HepG2 (cell line): ENCODE measurements around the gene TBC1D14. TPM values are rescaled to one million over a fixed set of nuclear protein-coding genes. Genes with fewer than 3 reads are reported as not detected.

Experiments used
- AHR ChIP-seq: IDR thresholded peaks from 2 replicates; pipeline ENCODE4 v1.6.1; 2018; ENCODE audit warnings: missing genetic modification reagents, missing compliant biosample characterization
- EEA1 ChIP-seq: sonication (generic); formaldehyde crosslinking; IDR thresholded peaks from 2 replicates; pipeline ENCODE4 v1.5.1; 2020; ENCODE audit warnings: mild to moderate bottlenecking, missing genetic modification reagents, borderline replicate concordance
- KAT8 ChIP-seq: IDR thresholded peaks from 2 replicates; pipeline ENCODE4 v1.6.1; 2016; ENCODE audit warnings: missing genetic modification reagents, missing compliant biosample characterization
- KMT2A ChIP-seq: sonication (generic); formaldehyde crosslinking; IDR thresholded peaks from 2 replicates; pipeline ENCODE4 v1.4.0; 2020; ENCODE audit warnings: missing genetic modification reagents
- RFX5 ChIP-seq: IDR thresholded peaks from 2 replicates; pipeline ENCODE4 v1.6.1; 2011; ENCODE audit warnings: low read depth, low read length, improper control_type of control experiment
- SOX13 ChIP-seq, 3 experiments: fragments of 450-650 bp in 1 of 3; sonication (generic) in 1 of 3; formaldehyde crosslinking in 1 of 3; IDR thresholded peaks in 2 of 3; conservative IDR thresholded peaks in 1 of 3; 2 replicates each; pipeline versions ENCODE4 v1.5.0 to v1.6.1; 2016 to 2020; ENCODE audit warnings: antibody characterized with exemption in 1 of 3, mild to moderate bottlenecking in 1 of 3, missing compliant biosample characterization in 1 of 3, missing genetic modification reagents in 1 of 3, moderate library complexity in 1 of 3
- SP4 ChIP-seq: sonication (generic); formaldehyde crosslinking; IDR thresholded peaks from 2 replicates; pipeline ENCODE4 v1.8.1; 2023; ENCODE audit warnings: mild to moderate bottlenecking, missing genetic modification reagents
- ZNF496 ChIP-seq: sonication (generic); formaldehyde crosslinking; IDR thresholded peaks from 2 replicates; pipeline ENCODE4 v1.8.1; 2023; ENCODE audit warnings: mild to moderate bottlenecking, moderate library complexity, missing genetic modification reagents; ENCODE audit not compliant: insufficient replicate concordance
- ZNF501 ChIP-seq: sonication (generic); formaldehyde crosslinking; IDR thresholded peaks from 2 replicates; pipeline ENCODE4 v1.5.1; 2020; ENCODE audit warnings: mild to moderate bottlenecking, moderate library complexity, missing genetic modification reagents
- ZNF768 ChIP-seq: sonication (generic); formaldehyde crosslinking; IDR thresholded peaks from 2 replicates; pipeline ENCODE4 v1.4.0; 2020; ENCODE audit warnings: missing genetic modification reagents
- ZZZ3 ChIP-seq: sonication (generic); formaldehyde crosslinking; IDR thresholded peaks from 2 replicates; pipeline ENCODE4 v1.4.0; 2020; ENCODE audit warnings: missing genetic modification reagents, mild to moderate bottlenecking, borderline replicate concordance
- polyA plus RNA-seq, 8 experiments: library from polyadenylated mRNA; depleted of rRNA in 3 of 8; stranded (reverse) in 7 of 8; unstranded in 1 of 8; fragments of >200 nt; fragmentation: Illumina TruSeq in 4 of 8; extraction: Trizol in 4 of 8; gene quantifications; 2 replicates each; pipeline versions ENCODE4 v1.2.1 to v1.2.3, GENCODE V29; 2011 to 2016; ENCODE audit warnings: low read depth in 4 of 8, missing spikeins in 1 of 8, mixed read lengths in 1 of 8; ENCODE audit not compliant: insufficient read depth in 1 of 8
- total RNA-seq, 5 experiments: library from RNA; depleted of rRNA; stranded (reverse); fragments of >200 nt; fragmentation: Illumina TruSeq; extraction: Trizol; gene quantifications; 2 replicates each; pipeline ENCODE4 v1.2.3, GENCODE V29; 2016; ENCODE audit warnings: low read depth in 1 of 5
- TF ChIP-seq, protein P1 (sequence below): IDR thresholded peaks from 2 replicates; pipeline ENCODE4 v1.6.1; 2016; ENCODE audit warnings: missing compliant biosample characterization, missing genetic modification reagents, borderline replicate concordance
- TF ChIP-seq, protein P2 (sequence below): sonication (generic); formaldehyde crosslinking; IDR thresholded peaks from 2 replicates; pipeline ENCODE4 v1.8.0; 2023; ENCODE audit warnings: mild to moderate bottlenecking, missing genetic modification reagents
- TF ChIP-seq, protein P3 (sequence below): sonication (generic); formaldehyde crosslinking; IDR thresholded peaks from 2 replicates; pipeline ENCODE4 v1.4.0; 2020; ENCODE audit warnings: missing genetic modification reagents
- TF ChIP-seq, protein P4 (sequence below): sonication (generic); IDR thresholded peaks from 2 replicates; pipeline ENCODE4 v1.6.1; 2016; ENCODE audit warnings: low read depth, borderline replicate concordance
- TF ChIP-seq, protein P5 (sequence below), 2 experiments: fragments of 450-650 bp in 1 of 2; sonication (generic) in 1 of 2; formaldehyde crosslinking; IDR thresholded peaks; 2 replicates each; pipeline versions ENCODE4 v1.5.0 to v1.8.0; 2020 to 2022; ENCODE audit warnings: mild to moderate bottlenecking in 1 of 2, missing genetic modification reagents in 1 of 2
- TF ChIP-seq, protein P6 (sequence below): IDR thresholded peaks from 2 replicates; pipeline ENCODE4 v1.6.1; 2016; ENCODE audit warnings: low read depth, borderline replicate concordance
- TF ChIP-seq, protein P7 (sequence below): sonication (generic); formaldehyde crosslinking; IDR thresholded peaks from 2 replicates; pipeline ENCODE4 v1.4.0; 2020; ENCODE audit warnings: mild to moderate bottlenecking, missing genetic modification reagents
- TF ChIP-seq, protein P8 (sequence below): sonication (generic); formaldehyde crosslinking; IDR thresholded peaks from 2 replicates; pipeline ENCODE4 v1.8.0; 2022; ENCODE audit warnings: mild to moderate bottlenecking, missing genetic modification reagents, moderate library complexity

Gene TBC1D14
- total and polyA plus RNA-seq, 2 of the 13 experiments (the other 11 are each of a cell fraction or from before 2014, with no cell fraction given) = 29.5 to 46.5 TPM

DNA sequence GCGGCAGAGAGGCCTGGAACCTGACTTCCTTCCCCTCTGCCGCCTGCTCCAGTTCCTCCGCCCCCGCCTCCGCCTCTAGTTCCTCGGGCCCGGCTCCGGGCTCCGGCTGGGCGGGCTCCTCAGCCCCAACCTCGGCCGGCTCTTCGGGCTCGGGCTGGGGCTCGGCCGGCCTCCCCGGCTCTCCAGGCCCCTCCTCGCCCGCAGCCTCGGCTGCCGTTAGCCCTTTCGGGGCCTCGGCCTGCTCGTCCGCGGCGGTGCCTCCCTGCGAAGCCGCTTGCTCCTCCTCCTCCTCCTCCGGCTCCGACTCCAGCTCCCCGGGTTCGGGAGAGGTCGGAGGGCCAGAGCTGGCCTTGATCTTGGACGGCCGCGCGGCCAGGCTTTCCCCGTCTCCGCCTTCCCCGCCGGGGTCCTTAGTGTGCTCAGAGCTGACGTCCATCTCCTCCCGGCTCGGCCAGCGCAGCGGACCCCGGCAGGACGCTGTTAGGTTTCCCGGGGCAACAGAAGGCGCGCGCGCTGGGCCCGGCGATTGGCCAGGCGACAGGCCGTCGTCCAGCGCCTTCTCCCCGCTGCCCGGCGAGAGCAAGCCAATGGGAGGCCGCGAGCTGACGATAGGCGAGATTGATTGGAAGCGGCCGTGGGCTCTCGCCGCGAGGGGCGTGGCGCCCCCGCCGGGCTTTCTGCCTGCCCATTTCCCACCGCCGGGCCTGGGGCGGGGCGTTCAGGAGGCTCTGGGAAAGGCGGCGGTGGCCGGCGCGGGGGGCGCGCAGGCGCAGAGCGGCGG lies 133.1 kb downstream of the TBC1D14 start (continued):
- TF ChIP-seq EEA1 (CRISPR knock-in tag) (peak; percentile 34; the same call in 1 of the 2 replicates), AHR (no peak; the same call in 1 of the 2 replicates), KAT8 (peak; percentile 42; the same call in 1 of the 2 replicates), SOX13 (IDR thresholded peaks at IDR 0.05) (no peak), SOX13 (CRISPR knock-in tag; conservative IDR thresholded peaks at IDR 0.05 in 1 of 2, IDR thresholded peaks at IDR 0.05 in 1 of 2) (peak in 1 of 2 experiments; percentile 6; a peak in 1 of 4 replicates), ZZZ3 (no peak), ZNF501 (CRISPR knock-in tag) (peak; percentile 67), RFX5 (peak; percentile 89), SP4 (CRISPR knock-in tag) (peak; percentile 83), ZNF768 (0 out of 2 replicates have a peak, but pooled peaks have one; percentile 17), KMT2A (CRISPR knock-in tag) (0 out of 2 replicates have a peak, but pooled peaks have one; percentile 51), ZNF496 (CRISPR knock-in tag) (no peak)
- TF ChIP-seq, protein P1, sequence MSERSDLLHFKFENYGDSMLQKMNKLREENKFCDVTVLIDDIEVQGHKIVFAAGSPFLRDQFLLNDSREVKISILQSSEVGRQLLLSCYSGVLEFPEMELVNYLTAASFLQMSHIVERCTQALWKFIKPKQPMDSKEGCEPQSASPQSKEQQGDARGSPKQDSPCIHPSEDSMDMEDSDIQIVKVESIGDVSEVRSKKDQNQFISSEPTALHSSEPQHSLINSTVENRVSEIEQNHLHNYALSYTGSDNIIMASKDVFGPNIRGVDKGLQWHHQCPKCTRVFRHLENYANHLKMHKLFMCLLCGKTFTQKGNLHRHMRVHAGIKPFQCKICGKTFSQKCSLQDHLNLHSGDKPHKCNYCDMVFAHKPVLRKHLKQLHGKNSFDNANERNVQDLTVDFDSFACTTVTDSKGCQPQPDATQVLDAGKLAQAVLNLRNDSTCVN = no peak
- TF ChIP-seq, protein P2, sequence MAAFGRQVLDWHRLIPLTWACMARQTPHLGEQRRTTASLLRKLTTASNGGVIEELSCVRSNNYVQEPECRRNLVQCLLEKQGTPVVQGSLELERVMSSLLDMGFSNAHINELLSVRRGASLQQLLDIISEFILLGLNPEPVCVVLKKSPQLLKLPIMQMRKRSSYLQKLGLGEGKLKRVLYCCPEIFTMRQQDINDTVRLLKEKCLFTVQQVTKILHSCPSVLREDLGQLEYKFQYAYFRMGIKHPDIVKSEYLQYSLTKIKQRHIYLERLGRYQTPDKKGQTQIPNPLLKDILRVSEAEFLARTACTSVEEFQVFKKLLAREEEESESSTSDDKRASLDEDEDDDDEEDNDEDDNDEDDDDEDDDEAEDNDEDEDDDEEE = peak; percentile 70; the same call in 1 of the 2 replicates
- TF ChIP-seq, protein P3, sequence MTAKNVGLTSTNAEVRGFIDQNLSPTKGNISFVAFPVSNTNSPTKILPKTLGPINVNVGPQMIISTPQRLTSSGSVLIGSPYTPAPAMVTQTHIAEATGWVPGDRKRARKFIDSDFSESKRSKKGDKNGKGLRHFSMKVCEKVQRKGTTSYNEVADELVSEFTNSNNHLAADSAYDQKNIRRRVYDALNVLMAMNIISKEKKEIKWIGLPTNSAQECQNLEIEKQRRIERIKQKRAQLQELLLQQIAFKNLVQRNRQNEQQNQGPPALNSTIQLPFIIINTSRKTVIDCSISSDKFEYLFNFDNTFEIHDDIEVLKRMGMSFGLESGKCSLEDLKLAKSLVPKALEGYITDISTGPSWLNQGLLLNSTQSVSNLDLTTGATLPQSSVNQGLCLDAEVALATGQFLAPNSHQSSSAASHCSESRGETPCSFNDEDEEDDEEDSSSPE = peak; percentile 89
- TF ChIP-seq, protein P4, sequence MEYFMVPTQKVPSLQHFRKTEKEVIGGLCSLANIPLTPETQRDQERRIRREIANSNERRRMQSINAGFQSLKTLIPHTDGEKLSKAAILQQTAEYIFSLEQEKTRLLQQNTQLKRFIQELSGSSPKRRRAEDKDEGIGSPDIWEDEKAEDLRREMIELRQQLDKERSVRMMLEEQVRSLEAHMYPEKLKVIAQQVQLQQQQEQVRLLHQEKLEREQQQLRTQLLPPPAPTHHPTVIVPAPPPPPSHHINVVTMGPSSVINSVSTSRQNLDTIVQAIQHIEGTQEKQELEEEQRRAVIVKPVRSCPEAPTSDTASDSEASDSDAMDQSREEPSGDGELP = peak; percentile 50; the same call in 1 of the 2 replicates
- TF ChIP-seq, protein P5, sequence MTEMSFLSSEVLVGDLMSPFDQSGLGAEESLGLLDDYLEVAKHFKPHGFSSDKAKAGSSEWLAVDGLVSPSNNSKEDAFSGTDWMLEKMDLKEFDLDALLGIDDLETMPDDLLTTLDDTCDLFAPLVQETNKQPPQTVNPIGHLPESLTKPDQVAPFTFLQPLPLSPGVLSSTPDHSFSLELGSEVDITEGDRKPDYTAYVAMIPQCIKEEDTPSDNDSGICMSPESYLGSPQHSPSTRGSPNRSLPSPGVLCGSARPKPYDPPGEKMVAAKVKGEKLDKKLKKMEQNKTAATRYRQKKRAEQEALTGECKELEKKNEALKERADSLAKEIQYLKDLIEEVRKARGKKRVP (CRISPR knock-in tag; IDR thresholded peaks at IDR 0.05) = 0 out of 4 replicates have a peak, but pooled peaks of 1 of the 2 experiments have one; percentile 17
- TF ChIP-seq, protein P6, sequence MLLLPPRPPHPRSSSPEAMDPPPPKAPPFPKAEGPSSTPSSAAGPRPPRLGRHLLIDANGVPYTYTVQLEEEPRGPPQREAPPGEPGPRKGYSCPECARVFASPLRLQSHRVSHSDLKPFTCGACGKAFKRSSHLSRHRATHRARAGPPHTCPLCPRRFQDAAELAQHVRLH = peak; percentile 40; the same call in 1 of the 2 replicates
- TF ChIP-seq, protein P7, sequence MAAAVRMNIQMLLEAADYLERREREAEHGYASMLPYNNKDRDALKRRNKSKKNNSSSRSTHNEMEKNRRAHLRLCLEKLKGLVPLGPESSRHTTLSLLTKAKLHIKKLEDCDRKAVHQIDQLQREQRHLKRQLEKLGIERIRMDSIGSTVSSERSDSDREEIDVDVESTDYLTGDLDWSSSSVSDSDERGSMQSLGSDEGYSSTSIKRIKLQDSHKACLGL = no peak
- TF ChIP-seq, protein P8, sequence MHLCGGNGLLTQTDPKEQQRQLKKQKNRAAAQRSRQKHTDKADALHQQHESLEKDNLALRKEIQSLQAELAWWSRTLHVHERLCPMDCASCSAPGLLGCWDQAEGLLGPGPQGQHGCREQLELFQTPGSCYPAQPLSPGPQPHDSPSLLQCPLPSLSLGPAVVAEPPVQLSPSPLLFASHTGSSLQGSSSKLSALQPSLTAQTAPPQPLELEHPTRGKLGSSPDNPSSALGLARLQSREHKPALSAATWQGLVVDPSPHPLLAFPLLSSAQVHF (CRISPR knock-in tag) = 0 out of 2 replicates have a peak, but pooled peaks have one; percentile 27
